RWPE2 (cell line): ENCODE data around the gene HUS1B.

Experiments used
- ATAC-seq: fragments of 200-7000 bp; cut with Tn5 transposase; 3 replicates; pipeline ENCODE4 v1.9.1; 2021; ENCODE audit warnings: low read depth
- DNase-seq: peaks from one replicate; pipeline ENCODE4 v3.0.0-alpha.2; 2020; ENCODE audit warnings: low spot score
- H3K27ac ChIP-seq: fragments of 450-650 bp; 2 replicates; pipeline ENCODE4 v1.5.1; 2017; ENCODE audit warnings: mild to moderate bottlenecking; ENCODE audit not compliant: poor library complexity, severe bottlenecking
- H3K27me3 ChIP-seq: fragments of 250-450 bp; sonication (Bioruptor Pico); 2 replicates; pipeline ENCODE4 v1.5.1; 2021; ENCODE audit warnings: mild to moderate bottlenecking, moderate library complexity; ENCODE audit not compliant: insufficient read depth, poor library complexity, severe bottlenecking
- H3K36me3 ChIP-seq: fragments of 250-450 bp; sonication (Bioruptor Pico); 2 replicates; pipeline ENCODE4 v1.5.1; 2020; ENCODE audit warnings: low read depth, mild to moderate bottlenecking, moderate library complexity
- H3K4me1 ChIP-seq: fragments of 250-450 bp; sonication (Bioruptor Pico); 2 replicates; pipeline ENCODE4 v1.5.1; 2021; ENCODE audit warnings: mild to moderate bottlenecking, moderate library complexity; ENCODE audit not compliant: insufficient read depth, poor library complexity, severe bottlenecking
- H3K4me3 ChIP-seq: fragments of 250-450 bp; sonication (Bioruptor Pico); 2 replicates; pipeline ENCODE4 v1.5.1; 2021; ENCODE audit warnings: mild to moderate bottlenecking, moderate library complexity; ENCODE audit not compliant: severe bottlenecking
- H3K9me3 ChIP-seq: fragments of 250-450 bp; sonication (Bioruptor Pico); 2 replicates; pipeline ENCODE4 v1.5.1; 2021; ENCODE audit warnings: mild to moderate bottlenecking, moderate library complexity; ENCODE audit not compliant: severe bottlenecking
- CTCF ChIP-seq: fragments of 450-650 bp; IDR thresholded peaks from one replicate; pipeline ENCODE4 v1.5.1; 2017; ENCODE audit warnings: mild to moderate bottlenecking, moderate library complexity; ENCODE audit not compliant: poor library complexity, severe bottlenecking

HUS1B gene

GRCh38 chr6:656460-657252, at the start of gene HUS1B:
Gene HUS1B (minus strand): TSS chr6:657100. CDS start chr6:656944, 156 bp downstream.
- no peak for DNase-seq
- Histone ChIP-seq H3K9me3 (no peaks in the 10 kb centered on the region), H3K27ac (no peak within 1 kb of the TSS), H3K4me3 (no peak within 1 kb of the TSS), H3K36me3 (no peaks in the 10 kb centered on the region), H3K4me1 (no peaks in the 10 kb centered on the region), H3K27me3 (no peaks in the 10 kb centered on the region)
- no peak for TF ChIP-seq CTCF
- no peak for ATAC-seq

- H3K9me3 ChIP-seq, result no peaks in the 10 kb centered on the region
- TF ChIP-seq CTCF, result no peak
- H3K4me3 ChIP-seq, result no peak overlapping the region
- no peak for DNase-seq
- H3K4me1 ChIP-seq, result peaks cover 45% of the 10 kb centered on the region
- H3K36me3 ChIP-seq, result no peaks in the 10 kb centered on the region
- H3K27ac ChIP-seq, result peak overlapping the region; percentile 19
- ATAC-seq, result peak; percentile 53; the same call in 2 of the 3 replicates
- H3K27me3 ChIP-seq, result no peaks in the 10 kb centered on the region
Measured at GRCh38 chr6:706146-706545, 49.2 kb upstream of the HUS1B start.

GRCh38 chr6:705047-705446, 48.1 kb upstream of the HUS1B start:
- Histone ChIP-seq H3K4me3 (no peak overlapping the region), H3K36me3 (no peaks in the 10 kb centered on the region), H3K27ac (no peak overlapping the region), H3K9me3 (no peaks in the 10 kb centered on the region), H3K4me1 (peaks cover 39% of the 10 kb centered on the region), H3K27me3 (no peaks in the 10 kb centered on the region)
- no peak for ATAC-seq
- no peak for DNase-seq
- TF ChIP-seq CTCF, result no peak

- Histone ChIP-seq H3K27ac (peak overlapping the region; percentile 30), H3K36me3 (no peaks in the 10 kb centered on the region), H3K4me1 (peaks cover 35% of the 10 kb centered on the region), H3K4me3 (no peak overlapping the region), H3K27me3 (no peaks in the 10 kb centered on the region), H3K9me3 (no peaks in the 10 kb centered on the region)
- TF ChIP-seq CTCF, result no peak
- ATAC-seq (no peak), DNase-seq (no peak)
Measured at GRCh38 chr6:704046-704445, 47.1 kb upstream of the HUS1B start.

GRCh38 chr6:703552-703951, 46.7 kb upstream of the HUS1B start:
- H3K9me3 ChIP-seq, result no peaks in the 10 kb centered on the region
- no peak for TF ChIP-seq CTCF
- H3K4me3 ChIP-seq, result no peak overlapping the region
- DNase-seq (no peak), ATAC-seq (peak; percentile 80)
- peak overlapping the region; percentile 30 for H3K27ac ChIP-seq
- peaks cover 35% of the 10 kb centered on the region for H3K4me1 ChIP-seq
- no peaks in the 10 kb centered on the region for H3K27me3 ChIP-seq
- H3K36me3 ChIP-seq, result no peaks in the 10 kb centered on the region
